Neural cell (in vitro differentiated cells): ENCODE results near the gene GNPTAB.

ENCODE experiments used
- EP300 ChIP-seq: fragments of 450-650 bp; conservative IDR thresholded peaks from 2 replicates; pipeline ENCODE4 v1.6.1; 2014; ENCODE audit warnings: antibody characterized with exemption, mild to moderate bottlenecking, moderate library complexity; ENCODE audit not compliant: poor library complexity, severe bottlenecking
- EZH2 ChIP-seq: fragments of 200-600, 300-800 bp; shearing (Covaris generic), sonication (generic); IDR thresholded peaks from 2 replicates; pipeline ENCODE4 v1.6.1; 2014; ENCODE audit warnings: antibody characterized with exemption, low read length, borderline replicate concordance, mild to moderate bottlenecking; ENCODE audit not compliant: insufficient read depth, poor library complexity, severe bottlenecking
- MXI1 ChIP-seq: fragments of 450-650 bp; conservative IDR thresholded peaks from 2 replicates; pipeline ENCODE4 v1.6.1; 2014; ENCODE audit warnings: antibody characterized with exemption, mild to moderate bottlenecking; ENCODE audit not compliant: poor library complexity, severe bottlenecking
- POLR2AphosphoS5 ChIP-seq: IDR thresholded peaks from 2 replicates; pipeline ENCODE4 v1.6.1; 2012
- RAD21 ChIP-seq: fragments of 450-650 bp; conservative IDR thresholded peaks from 2 replicates; pipeline ENCODE4 v1.6.1; 2014; ENCODE audit warnings: antibody characterized with exemption, mild to moderate bottlenecking, moderate library complexity
- REST ChIP-seq: IDR thresholded peaks from 2 replicates; pipeline ENCODE4 v1.6.1; 2012; ENCODE audit warnings: borderline replicate concordance
- SMC3 ChIP-seq: fragments of 450-650 bp; conservative IDR thresholded peaks from 2 replicates; pipeline ENCODE4 v1.6.1; 2014; ENCODE audit warnings: antibody characterized with exemption, mild to moderate bottlenecking, moderate library complexity; ENCODE audit not compliant: poor library complexity
- TAF1 ChIP-seq: IDR thresholded peaks from 2 replicates; pipeline ENCODE4 v1.6.1; 2012; ENCODE audit warnings: low read depth
- TF ChIP-seq, protein P1 (sequence below): fragments of 450-650 bp; IDR thresholded peaks from 2 replicates; pipeline ENCODE4 v1.5.1; 2014; ENCODE audit warnings: antibody characterized with exemption, mild to moderate bottlenecking, moderate library complexity; ENCODE audit not compliant: poor library complexity, severe bottlenecking

GRCh38 chr12:101819467-101819866 is 11.3 kb downstream of the GNPTAB start:
- TF ChIP-seq, protein P1, sequence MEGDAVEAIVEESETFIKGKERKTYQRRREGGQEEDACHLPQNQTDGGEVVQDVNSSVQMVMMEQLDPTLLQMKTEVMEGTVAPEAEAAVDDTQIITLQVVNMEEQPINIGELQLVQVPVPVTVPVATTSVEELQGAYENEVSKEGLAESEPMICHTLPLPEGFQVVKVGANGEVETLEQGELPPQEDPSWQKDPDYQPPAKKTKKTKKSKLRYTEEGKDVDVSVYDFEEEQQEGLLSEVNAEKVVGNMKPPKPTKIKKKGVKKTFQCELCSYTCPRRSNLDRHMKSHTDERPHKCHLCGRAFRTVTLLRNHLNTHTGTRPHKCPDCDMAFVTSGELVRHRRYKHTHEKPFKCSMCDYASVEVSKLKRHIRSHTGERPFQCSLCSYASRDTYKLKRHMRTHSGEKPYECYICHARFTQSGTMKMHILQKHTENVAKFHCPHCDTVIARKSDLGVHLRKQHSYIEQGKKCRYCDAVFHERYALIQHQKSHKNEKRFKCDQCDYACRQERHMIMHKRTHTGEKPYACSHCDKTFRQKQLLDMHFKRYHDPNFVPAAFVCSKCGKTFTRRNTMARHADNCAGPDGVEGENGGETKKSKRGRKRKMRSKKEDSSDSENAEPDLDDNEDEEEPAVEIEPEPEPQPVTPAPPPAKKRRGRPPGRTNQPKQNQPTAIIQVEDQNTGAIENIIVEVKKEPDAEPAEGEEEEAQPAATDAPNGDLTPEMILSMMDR = no peak
- TF ChIP-seq EZH2 (no peak), POLR2AphosphoS5 (no peak), SMC3 (no peak), MXI1 (no peak), TAF1 (no peak), EP300 (no peak), RAD21 (no peak), REST (no peak)
